Left ventricle myocardium inferior (tissue), 1 donor: ENCODE measurements around the gene CCDC157. TPM values are rescaled to one million over a fixed set of nuclear protein-coding genes. Genes with fewer than 3 reads are reported as not detected.

Experiments used
- DNase-seq: peaks from one replicate; pipeline ENCODE4 v3.0.0-alpha.2; 2020
- H3K27ac ChIP-seq: fragments of 200-600 bp; replicated peaks from 2 replicates; pipeline ENCODE4 v1.8.0; 2021
- H3K27me3 ChIP-seq: fragments of 200-600 bp; 2 replicates; pipeline ENCODE4 v1.8.0; 2021; ENCODE audit warnings: low read depth
- H3K36me3 ChIP-seq: fragments of 200-600 bp; 2 replicates; pipeline ENCODE4 v1.8.0; 2021
- H3K4me1 ChIP-seq: fragments of 200-600 bp; 2 replicates; pipeline ENCODE4 v1.8.0; 2021
- H3K4me3 ChIP-seq: fragments of 200-600 bp; 2 replicates; pipeline ENCODE4 v1.8.0; 2021; ENCODE audit warnings: mild to moderate bottlenecking, moderate library complexity
- H3K9me3 ChIP-seq: fragments of 200-600 bp; replicated peaks from 2 replicates; pipeline ENCODE4 v1.8.0; 2021
- intact Hi-C: fragments of 100-400 bp; cut with micrococcal nuclease; formaldehyde crosslinking; loops from one replicate; pipeline ENCODE4 v1.11.0; 2022
- total RNA-seq: library from RNA; stranded (reverse); fragmentation: NEBNext Ultra II Directional; extraction: Animal tissue kit (Norgen Biotek cat#: 25700); gene quantifications from one replicate; pipeline ENCODE4 v1.2.1, GENCODE V29; 2021
- TF ChIP-seq, protein P1 (sequence below): fragments of 200-600 bp; IDR thresholded peaks from 2 replicates; pipeline ENCODE4 v1.8.0; 2021; ENCODE audit warnings: antibody characterized with exemption, mild to moderate bottlenecking, borderline replicate concordance
- donor health status: DM: no; HTN: yes; CAD: no; lungs with severe emphysema.

Gene CCDC157
- total RNA-seq, 1 donor from 2014 or later: 0.58 TPM

DNA sequence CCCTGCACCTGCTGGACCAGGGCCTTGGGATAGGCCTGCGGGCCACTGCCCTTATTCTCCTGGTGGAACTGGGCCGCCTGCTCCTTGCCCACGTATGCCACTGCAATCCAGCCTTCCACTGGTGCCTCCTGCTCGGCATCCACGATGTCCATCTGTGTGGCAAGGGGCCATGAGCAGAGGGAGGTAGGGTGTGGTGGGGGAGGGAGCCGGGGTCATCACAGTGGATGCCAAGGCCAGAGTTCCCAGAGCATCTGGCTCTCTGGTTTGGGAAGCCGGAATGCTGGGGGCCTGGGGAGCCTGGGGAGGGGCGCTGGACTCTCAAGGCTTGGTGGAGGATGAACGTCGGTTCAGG is 29.8 kb downstream of the CCDC157 start:
- H3K27ac ChIP-seq: peak overlapping the region; percentile 85
- no peak for DNase-seq
- TF ChIP-seq, protein P1, sequence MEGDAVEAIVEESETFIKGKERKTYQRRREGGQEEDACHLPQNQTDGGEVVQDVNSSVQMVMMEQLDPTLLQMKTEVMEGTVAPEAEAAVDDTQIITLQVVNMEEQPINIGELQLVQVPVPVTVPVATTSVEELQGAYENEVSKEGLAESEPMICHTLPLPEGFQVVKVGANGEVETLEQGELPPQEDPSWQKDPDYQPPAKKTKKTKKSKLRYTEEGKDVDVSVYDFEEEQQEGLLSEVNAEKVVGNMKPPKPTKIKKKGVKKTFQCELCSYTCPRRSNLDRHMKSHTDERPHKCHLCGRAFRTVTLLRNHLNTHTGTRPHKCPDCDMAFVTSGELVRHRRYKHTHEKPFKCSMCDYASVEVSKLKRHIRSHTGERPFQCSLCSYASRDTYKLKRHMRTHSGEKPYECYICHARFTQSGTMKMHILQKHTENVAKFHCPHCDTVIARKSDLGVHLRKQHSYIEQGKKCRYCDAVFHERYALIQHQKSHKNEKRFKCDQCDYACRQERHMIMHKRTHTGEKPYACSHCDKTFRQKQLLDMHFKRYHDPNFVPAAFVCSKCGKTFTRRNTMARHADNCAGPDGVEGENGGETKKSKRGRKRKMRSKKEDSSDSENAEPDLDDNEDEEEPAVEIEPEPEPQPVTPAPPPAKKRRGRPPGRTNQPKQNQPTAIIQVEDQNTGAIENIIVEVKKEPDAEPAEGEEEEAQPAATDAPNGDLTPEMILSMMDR: no peak
- no peaks in the 10 kb centered on the region for H3K36me3 ChIP-seq
- peaks cover 22% of the 10 kb centered on the region for H3K4me1 ChIP-seq
- peak overlapping the region; percentile 73 for H3K4me3 ChIP-seq
- intact Hi-C loops: loop anchor here (5.0 kb wide), 1 partner anchor 279 kb away; no protein-coding TSS in a partner anchor
- no peaks in the 10 kb centered on the region for H3K27me3 ChIP-seq
- H3K9me3 ChIP-seq: no peaks in the 10 kb centered on the region

DNA sequence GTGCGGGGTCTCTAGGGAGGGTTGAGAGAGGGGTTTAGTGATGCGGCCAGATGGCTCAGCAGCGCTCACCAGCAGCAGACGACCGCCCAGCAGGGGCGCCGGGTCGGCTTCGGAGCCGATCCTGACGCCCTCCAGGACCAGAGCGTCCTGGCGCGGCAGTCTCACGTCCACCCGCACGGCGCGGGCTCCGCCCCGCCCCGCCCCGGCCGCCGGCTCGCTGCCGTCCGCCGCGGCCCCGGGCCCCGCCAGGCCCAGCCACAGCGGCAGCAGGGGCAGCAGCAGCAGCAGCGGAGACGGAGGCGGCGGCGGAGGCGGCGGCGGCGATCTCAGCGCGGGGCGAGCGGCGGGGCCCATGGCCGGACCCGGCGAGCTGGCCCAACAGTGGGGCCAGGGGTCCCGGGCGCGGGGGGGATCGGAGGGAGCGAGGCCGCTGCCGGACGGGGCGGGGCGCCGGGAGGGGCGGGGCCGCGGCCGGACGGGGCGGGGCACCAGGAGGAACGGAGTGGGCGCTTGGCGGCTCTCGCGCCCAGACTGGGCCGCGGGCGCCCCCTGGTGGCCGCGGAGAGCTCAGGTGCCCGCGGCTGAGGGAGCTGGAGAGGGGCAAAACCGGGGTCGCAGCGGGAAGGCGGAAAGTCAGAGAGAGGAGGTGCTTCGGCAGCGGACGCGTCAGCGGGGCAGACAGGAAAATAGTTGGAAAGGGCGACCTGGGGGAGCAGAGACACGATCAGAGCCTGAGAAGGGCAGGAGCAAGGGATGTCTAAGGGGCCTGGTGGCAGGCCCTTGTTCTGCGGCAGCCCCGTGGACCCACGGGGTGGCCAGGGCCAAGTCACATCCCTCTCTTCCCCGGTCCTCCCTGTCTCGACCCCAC is 30.4 kb downstream of the CCDC157 start, which contains the start of gene RNF215:
Gene RNF215 (minus strand): TSS at position 452 of the 868 bp plus-strand sequence. CDS start 98 bp downstream, at position 354.
- Histone ChIP-seq H3K27ac (peak within 1 kb of the TSS; percentile 85), H3K4me1 (peaks cover 22% of the 10 kb centered on the region), H3K36me3 (no peaks in the 10 kb centered on the region), H3K4me3 (peak within 1 kb of the TSS; percentile 73), H3K27me3 (peaks cover under 1% of the 10 kb centered on the region), H3K9me3 (no peaks in the 10 kb centered on the region)
- peak; percentile 84 for DNase-seq
- TF ChIP-seq, protein P1: peak; percentile 95
- intact Hi-C loops: loop anchor here (5.0 kb wide), 1 partner anchor 280 kb away; no protein-coding TSS in a partner anchor

DNA sequence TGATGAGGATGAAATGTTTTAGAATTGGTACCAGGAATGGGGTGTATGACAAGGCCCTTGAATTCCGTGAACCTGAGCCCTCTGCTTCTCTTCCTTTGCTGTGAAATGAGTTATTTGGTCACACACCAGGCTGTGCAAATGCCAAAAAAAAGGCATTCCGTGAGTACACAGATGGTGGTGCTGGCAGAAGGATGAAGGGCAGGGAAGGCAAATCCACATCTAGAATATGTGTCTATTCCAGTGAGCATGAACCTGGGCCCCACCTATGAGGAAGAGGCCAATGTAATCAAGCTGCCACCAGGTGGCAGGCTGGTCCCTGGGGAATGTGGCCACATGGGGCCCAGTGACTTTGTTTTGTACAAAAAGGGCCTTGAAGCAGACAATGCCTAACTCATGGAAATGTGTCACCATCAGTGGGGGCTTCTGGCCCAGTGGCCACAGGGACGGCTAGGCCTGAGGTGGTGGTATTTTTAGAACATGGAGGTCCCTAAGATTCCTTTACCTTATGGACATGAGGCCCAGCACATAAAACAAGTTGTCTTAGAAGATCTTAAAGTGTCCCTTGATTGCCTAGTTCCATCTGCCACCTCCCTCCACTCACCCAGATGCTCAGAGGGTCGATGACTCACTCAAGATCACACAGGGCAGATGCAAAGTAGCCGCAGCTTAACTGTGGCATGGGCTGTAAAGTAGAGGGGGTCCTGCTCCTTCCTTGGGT is 34.3 kb downstream of the CCDC157 start:
- Histone ChIP-seq H3K9me3 (no peaks in the 10 kb centered on the region), H3K4me3 (no peak overlapping the region), H3K36me3 (no peaks in the 10 kb centered on the region), H3K4me1 (peaks cover 11% of the 10 kb centered on the region), H3K27ac (no peak overlapping the region), H3K27me3 (peaks cover 39% of the 10 kb centered on the region)
- intact Hi-C loops: no loop called here
- TF ChIP-seq, protein P1: peak; percentile 74
- DNase-seq: peak; percentile 33

DNA sequence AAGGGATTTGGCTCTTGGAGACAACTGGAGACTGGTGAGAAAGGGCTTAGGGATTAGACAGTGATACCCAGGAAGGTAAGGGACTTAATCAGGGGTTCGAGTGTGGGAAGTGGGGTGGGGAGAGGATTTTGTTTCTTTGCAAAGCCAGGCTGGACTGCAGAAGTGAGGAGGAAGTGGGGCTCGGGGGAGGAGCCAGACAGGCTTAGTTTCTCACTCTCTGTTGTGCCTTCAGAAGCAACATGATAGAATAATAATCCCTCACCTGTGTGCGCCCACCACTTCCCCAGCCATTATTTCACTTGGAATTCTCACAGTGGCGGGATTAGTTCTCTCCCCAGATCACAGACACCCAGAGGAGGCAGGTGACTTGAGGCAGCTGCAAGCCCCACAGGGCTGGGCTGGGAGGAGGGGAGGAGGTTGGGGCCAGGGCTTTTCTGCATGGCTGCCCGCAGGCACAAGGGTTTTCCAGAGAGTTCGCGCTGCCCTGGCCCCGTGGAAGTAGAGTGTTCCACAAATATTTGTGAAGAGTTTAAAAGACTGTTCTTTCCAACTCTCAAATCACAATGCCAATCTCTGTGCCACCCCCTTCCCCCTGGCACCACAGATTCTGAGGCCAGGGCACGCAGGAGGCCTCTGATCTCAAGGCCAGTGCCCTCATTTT is 36.0 kb downstream of the CCDC157 start:
- no peak for DNase-seq
- intact Hi-C loops: no loop called here
- no peaks in the 10 kb centered on the region for H3K36me3 ChIP-seq
- no peak overlapping the region for H3K27ac ChIP-seq
- no peaks in the 10 kb centered on the region for H3K9me3 ChIP-seq
- TF ChIP-seq, protein P1: no peak
- H3K27me3 ChIP-seq: peaks cover 55% of the 10 kb centered on the region
- peaks cover 17% of the 10 kb centered on the region for H3K4me1 ChIP-seq
- H3K4me3 ChIP-seq: no peak overlapping the region

DNA sequence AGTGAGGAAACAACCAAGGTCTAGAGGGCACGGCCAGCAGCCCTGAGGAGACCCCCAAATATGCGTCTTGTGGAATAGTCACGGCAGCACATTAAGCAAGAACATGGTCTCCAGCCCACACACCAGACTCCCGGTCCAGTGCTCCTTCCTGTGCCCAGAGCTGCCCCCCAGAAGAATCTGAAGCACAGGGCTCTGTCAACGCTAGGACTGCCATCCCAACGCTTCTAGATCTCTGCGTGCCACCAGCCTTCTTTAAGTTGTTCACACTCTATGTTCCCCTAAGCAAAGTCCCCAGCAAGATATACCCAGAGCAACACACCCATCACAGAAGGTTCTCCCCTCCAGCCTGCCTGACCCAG is 36.5 kb downstream of the CCDC157 start:
- no peaks in the 10 kb centered on the region for H3K36me3 ChIP-seq
- no peak overlapping the region for H3K4me3 ChIP-seq
- DNase-seq: no peak
- H3K27me3 ChIP-seq: peaks cover 60% of the 10 kb centered on the region
- no peaks in the 10 kb centered on the region for H3K9me3 ChIP-seq
- TF ChIP-seq, protein P1: no peak
- no peak overlapping the region for H3K27ac ChIP-seq
- intact Hi-C loops: no loop called here
- H3K4me1 ChIP-seq: peaks cover 21% of the 10 kb centered on the region
